ENCODE results near the gene TMPRSS9. TPM values are rescaled to one million over a fixed set of nuclear protein-coding genes. Genes with fewer than 3 reads are reported as not detected.

TMPRSS9 gene
- 0.33 TPM for polyA plus RNA-seq (2012; ENCODE audit: insufficient read depth, insufficient read length)

DNA sequence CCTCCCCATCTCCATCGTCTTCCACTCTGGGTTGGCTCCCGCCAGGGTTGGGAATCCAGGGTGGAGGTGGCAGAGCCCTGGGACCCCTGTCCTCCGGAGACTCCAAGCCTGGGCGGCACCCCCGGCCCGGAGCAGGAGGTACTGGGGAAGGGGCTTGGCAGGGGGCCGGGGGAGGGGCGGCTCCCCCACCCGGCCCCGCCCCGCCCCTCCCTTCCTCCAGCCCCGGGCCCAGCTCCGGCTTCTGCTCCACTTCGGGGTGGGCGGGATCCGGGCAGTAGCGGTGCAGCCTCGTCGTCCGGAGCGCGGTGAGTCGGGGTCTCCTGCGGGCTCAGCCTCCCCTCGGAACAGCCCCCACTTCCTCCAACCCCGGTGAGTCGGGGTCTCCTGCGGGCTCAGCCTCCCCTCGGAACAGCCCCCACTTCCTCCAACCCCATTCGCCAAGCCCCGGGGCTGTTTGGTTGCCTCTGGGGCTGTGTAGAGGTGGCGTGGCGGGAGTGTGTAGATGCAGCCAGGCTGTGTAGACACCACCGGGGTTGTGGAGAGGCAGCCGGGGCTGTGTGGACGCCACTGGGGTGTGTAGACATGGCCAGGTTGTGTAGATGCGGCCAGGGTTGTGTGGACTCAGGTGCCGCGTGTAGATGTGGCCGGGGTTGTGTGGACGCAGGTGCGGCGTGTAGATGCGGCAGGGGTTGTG, at the start of gene TMPRSS9:
TSS of gene TMPRSS9 (plus strand) at position 274 of the 694 bp plus-strand sequence. CDS start 29,521 bp downstream, outside the sequence.
- no peak within 1 kb of the TSS for H3K4me3 ChIP-seq (ENCODE audit: low read length)
- no peak for DNase-seq (ENCODE audit: low read depth, low spot score)

DNA sequence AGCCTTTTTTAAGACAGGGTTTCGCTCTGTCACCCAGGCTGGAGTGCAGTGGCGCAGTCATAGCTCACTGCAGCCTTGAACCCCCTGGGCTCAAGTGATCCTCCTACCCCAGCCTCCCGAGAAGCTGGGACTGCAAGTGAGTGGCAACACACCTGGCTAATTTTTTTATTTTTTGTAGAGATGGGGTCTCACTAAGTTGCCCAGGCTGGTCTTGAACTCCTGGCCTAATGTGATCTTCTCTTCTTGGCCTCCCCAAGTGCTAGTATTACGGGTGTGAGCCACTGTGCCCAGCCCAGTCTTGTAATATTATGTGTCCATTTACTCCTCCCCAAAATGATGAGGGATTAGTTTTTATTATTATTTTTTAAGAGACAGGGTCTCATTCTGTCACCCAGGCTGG, 49.0 kb upstream of the TMPRSS9 start:
- no peak overlapping the region for H3K4me3 ChIP-seq (ENCODE audit: low read length)
- DNase-seq (ENCODE audit: low read depth, low spot score) = no peak

GRCh38 chr19:2312820-2313501, 47.1 kb upstream of the TMPRSS9 start:
- H3K4me3 ChIP-seq (ENCODE audit: low read length) = no peak overlapping the region
- no peak for DNase-seq (ENCODE audit: low read depth, low spot score)

GRCh38 chr19:2315121-2315817, 44.8 kb upstream of the TMPRSS9 start:
- no peak for DNase-seq (ENCODE audit: low read depth, low spot score)
- no peak overlapping the region for H3K4me3 ChIP-seq (ENCODE audit: low read length)

- H3K4me3 ChIP-seq (ENCODE audit: low read length) = no peak overlapping the region
- no peak for DNase-seq (ENCODE audit: low read depth, low spot score)
Measured at GRCh38 chr19:2315818-2316353, 44.2 kb upstream of the TMPRSS9 start.

- no peak for DNase-seq (ENCODE audit: low read depth, low spot score)
- no peak overlapping the region for H3K4me3 ChIP-seq (ENCODE audit: low read length)
Measured at GRCh38 chr19:2317300-2317699, 42.8 kb upstream of the TMPRSS9 start.

- no peak for DNase-seq (ENCODE audit: low read depth, low spot score)
Measured at GRCh38 chr19:2317756-2318155, 42.3 kb upstream of the TMPRSS9 start.

DNA sequence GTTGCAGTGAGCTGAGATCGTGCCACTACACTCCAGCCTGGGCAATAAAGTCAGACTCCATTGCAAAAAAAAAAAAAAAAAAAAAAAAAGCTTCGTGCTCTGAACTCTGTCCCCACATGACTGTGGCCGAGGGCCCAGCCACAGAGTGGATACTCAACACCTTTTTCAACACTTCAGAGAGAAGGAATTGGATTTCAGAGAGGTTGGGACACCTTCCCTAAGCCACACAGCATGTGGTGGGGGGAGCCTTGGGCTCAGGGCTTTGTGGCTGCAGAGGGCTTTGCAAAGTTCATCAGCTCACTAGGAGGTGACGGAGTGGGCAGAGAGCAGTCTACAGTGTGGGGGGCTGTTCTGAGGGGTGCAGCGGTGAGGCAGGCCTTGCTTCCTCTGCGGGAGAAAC, 41.1 kb upstream of the TMPRSS9 start:
- H3K4me3 ChIP-seq (ENCODE audit: low read length) = no peak overlapping the region
- DNase-seq (ENCODE audit: low read depth, low spot score) = no peak

More at GRCh38 chr19:2317756-2318155, 42.3 kb upstream of the TMPRSS9 start:
- H3K4me3 ChIP-seq (ENCODE audit: low read length) = no peak overlapping the region

GRCh38 chr19:2319551-2319950, 40.5 kb upstream of the TMPRSS9 start:
- DNase-seq (ENCODE audit: low read depth, low spot score) = no peak
- H3K4me3 ChIP-seq (ENCODE audit: low read length) = no peak overlapping the region

DNA sequence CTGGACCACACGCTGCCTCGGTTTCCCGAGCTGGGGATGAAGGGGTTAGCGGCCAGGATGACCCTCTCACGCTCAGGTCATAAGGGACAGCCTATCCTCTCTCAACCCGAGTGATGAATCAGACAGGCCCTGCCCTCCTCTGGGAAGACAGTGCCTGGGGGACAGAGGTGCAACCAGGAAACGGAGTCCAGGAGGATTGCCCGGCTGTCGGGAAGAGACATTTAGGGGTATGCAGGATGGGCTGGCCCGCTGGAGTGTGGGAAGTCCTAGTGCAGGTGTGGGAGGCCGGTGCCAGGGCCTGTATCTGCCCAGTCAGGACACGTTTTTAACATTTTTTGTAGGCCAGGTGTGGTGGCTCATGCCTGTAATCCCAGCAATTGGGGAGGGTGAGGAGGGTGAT, 40.0 kb upstream of the TMPRSS9 start:
- DNase-seq (ENCODE audit: low read depth, low spot score) = no peak
- H3K4me3 ChIP-seq (ENCODE audit: low read length) = no peak overlapping the region

GRCh38 chr19:2320939-2321338, 39.1 kb upstream of the TMPRSS9 start:
- DNase-seq (ENCODE audit: low read depth, low spot score) = no peak
- H3K4me3 ChIP-seq (ENCODE audit: low read length) = no peak overlapping the region

- no peak overlapping the region for H3K4me3 ChIP-seq (ENCODE audit: low read length)
- DNase-seq (ENCODE audit: low read depth, low spot score) = no peak
Measured at GRCh38 chr19:2321565-2322283, 38.3 kb upstream of the TMPRSS9 start.

- no peak for DNase-seq (ENCODE audit: low read depth, low spot score)
- no peak overlapping the region for H3K4me3 ChIP-seq (ENCODE audit: low read length)
Measured at GRCh38 chr19:2323707-2324106, 36.4 kb upstream of the TMPRSS9 start.

GRCh38 chr19:2324220-2324948, 35.7 kb upstream of the TMPRSS9 start:
- no peak overlapping the region for H3K4me3 ChIP-seq (ENCODE audit: low read length)
- no peak for DNase-seq (ENCODE audit: low read depth, low spot score)

DNA sequence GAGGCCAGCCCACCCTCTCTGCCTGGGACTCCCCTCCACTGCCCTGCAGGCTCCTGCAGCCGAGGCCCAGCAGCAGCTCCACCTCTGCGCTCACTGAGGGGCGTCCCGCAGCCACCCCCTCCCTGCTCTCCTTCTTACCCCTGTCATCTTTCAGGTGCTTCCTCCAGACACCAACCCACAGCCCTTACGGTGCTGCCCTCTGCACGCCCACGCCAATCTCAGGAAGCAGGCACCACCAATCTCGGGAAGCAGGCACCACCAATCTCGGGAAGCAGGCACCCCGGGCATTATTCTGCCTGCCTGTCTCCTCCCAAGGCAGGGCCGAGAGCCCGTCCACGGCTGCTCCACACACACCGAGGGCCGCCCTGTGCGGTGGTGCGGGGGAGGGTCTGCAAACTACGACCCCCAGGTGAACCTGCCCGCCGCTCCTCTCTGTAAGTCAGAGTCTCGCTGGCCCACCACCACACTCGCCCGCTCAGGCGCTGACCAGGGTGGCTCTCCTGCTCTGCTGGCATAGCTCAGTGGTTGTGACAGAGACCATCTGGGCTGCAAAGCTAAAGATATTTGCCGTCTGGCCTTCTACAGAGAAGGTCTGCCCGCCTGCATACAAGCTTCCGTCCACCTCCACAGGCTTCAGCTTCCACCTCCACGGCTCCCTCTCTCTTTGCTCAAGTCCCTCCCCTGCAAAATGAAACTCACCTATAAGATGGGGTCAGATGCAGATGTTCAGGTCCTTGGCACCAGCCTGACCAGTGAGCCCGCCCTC, 34.6 kb upstream of the TMPRSS9 start:
- DNase-seq (ENCODE audit: low read depth, low spot score) = no peak
- H3K4me3 ChIP-seq (ENCODE audit: low read length) = no peak overlapping the region

DNA sequence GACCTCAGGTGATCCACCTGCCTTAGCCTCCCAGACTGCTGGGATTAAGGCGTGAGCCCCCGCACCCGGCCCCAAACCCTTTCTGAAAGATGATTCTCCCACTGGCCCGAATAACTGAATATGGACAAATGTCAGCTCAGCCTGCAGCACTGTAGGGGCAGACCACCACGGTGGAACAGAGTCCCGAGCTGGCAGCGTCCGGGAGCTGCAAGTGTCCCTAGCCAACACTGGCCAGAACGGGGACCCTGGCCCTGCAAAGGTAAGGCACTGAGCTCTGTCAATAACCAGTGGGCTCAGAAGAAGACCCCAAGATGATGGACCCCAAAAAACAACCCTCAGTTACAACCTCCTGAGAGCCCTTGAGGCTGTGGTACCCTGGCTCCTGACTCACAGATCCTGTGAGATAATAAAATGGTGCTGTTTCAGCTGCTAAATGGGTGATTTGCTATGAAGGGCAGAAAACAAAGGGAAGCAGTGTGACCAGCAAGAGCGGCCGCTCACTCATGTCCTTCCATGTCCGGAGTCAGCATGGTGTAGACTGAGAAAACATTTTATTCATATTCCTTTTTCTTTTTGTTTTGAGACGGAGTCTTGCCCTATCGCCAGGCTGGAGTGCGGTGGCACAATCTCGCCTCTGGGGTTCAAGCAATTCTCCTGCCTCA, 33.2 kb upstream of the TMPRSS9 start:
- peak overlapping the region; percentile 91 for H3K4me3 ChIP-seq (ENCODE audit: low read length)
- DNase-seq (ENCODE audit: low read depth, low spot score) = no peak

DNA sequence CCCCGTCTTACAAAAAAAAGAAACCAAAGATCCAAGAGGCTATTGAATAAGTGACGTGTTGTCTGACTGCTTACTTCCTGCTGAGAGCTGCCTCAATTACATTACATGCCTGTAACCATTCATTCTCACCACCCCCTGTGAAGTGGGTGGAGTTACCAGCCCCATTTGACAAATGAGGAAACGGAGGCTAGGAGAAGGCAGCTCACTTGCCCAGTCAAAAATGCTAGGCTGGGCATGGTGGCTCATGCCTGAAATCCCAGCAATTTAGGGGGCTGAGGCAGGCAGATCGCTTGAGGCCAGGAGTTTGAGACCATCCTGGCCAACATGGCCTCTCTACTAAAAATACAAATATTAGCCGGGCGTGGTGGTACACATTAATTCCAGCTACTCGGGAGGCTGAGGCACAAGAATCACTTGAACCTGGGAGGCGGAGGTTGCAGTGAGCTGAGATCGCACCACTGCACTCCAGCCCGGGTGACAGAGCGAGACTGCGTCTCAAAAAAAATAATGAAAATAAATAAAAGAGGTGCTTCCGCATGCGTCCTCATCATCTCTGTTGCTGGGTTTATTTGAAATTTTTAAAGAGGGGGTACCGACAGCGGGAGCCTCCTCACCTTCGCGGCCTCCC, 32.2 kb upstream of the TMPRSS9 start:
- peak; percentile 93 for DNase-seq (ENCODE audit: low read depth, low spot score)
- H3K4me3 ChIP-seq (ENCODE audit: low read length) = peak overlapping the region; percentile 91
